ENCODE results near the gene ERC2. TPM values are rescaled to one million over a fixed set of nuclear protein-coding genes. Genes with fewer than 3 reads are reported as not detected.

The ERC2 gene
- polyA plus RNA-seq, 3 donors = 0.04 to 0.54 TPM; not detected in 1

GRCh38 chr3:55639143-55639542 lies 829.1 kb downstream of the ERC2 start:
- no peak overlapping the region for H3K27ac ChIP-seq (ENCODE audit: low read depth, low read length)
- WGBS, 3 donors = 92 to 97% (median 92%) methylated on average over 2 of the region's 2 CpGs

DNA sequence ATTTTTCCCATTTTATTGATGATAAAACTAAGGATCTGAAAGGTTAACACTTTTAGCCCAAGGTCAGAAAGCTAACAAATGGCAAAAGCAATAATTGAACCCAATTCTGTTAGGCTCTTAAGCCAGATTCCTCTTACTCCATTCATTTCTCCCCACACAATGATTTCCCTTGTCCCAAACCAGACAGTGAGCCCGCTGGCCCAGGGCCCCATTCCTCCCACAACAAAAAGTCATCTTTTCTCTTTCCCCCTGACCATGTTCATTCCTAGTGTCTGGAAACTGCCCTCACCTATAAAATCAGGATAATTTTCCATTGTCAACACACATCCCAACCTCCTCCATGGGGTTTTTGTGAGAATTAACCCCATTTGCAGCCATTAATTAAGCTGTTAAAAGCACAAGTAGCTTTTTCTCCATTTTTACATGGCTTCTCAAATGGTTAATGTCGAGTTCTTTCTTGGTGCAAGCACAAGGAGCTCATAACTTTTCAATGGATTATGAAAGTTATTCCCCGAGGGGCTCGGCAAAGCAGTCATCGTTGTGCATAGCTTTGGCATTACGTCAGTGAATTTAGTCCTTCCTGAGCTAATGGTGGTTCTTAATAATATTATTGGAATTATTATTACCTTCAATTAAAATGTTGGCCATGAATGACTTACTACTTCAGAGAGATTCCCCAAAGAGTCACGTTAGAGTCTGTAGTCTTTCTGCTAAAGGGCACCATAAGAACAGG lies 830.2 kb downstream of the ERC2 start:
- H3K27ac ChIP-seq (ENCODE audit: low read depth, low read length) = no peak overlapping the region
- 56 to 78% (median 57%) methylated on average over 7 of the region's 7 CpGs for WGBS, 3 donors

DNA sequence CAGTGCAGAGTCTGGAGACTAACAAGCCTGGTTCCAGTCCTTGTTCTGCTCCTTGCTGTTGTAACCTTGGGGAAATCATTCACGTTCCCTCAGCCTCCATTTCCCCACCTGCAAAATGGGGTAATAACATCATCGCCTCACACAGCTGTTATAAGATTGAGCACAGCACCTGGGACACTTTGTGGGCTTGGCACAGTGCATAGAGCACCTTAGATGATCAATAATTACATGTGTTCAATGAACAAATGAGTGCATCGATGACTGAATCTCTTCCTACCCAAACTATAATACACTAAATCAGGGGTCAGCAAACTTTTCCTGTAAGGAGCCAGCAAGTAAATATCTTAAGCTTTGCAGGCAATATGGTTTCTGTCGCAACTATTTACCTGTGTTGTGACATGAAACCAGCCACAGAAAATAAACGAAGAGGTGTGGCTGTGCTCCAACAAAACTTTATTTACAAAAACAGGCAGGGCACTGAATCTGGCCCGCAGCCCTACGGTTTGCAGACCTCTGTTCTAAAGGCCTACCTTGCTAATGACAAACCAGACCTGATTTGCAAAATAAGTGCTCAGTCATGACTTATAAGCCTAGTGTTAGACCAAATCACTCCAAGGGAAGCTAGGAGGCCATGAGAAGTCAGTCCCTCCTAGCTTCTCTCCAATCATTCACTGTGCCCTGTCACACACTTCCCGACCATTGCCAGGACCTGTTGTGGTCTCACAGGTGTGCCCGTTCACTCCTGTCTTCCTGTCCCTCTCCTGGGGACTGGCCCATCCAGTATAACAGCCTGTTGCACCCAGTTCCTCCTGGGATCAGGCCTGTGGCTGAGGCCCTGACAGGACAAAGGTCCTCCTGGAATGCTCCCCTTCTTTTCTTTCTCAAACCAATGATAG lies 831.7 kb downstream of the ERC2 start:
- no peak overlapping the region for H3K27ac ChIP-seq (ENCODE audit: low read depth, low read length)
- 74 to 80% (median 79%) methylated on average over 9 of the region's 9 CpGs for WGBS, 3 donors

- H3K27ac ChIP-seq (ENCODE audit: low read depth, low read length) = no peak overlapping the region
- 67 to 81% (median 78%) methylated on average over 6 of the region's 6 CpGs for WGBS, 3 donors
Observed at GRCh38 chr3:55634345-55634744, 833.9 kb downstream of the ERC2 start.

- WGBS, 3 donors = 71 to 89% (median 89%) methylated on average over 2 of the region's 2 CpGs
- no peak overlapping the region for H3K27ac ChIP-seq (ENCODE audit: low read depth, low read length)
Observed at GRCh38 chr3:55633333-55633732, 834.9 kb downstream of the ERC2 start.

GRCh38 chr3:55631766-55632331 lies 836.4 kb downstream of the ERC2 start:
- 52 to 82% (median 73%) methylated on average over 1 of the region's 1 CpG for whole genome bisulfite sequencing, 3 donors
- no peak overlapping the region for H3K27ac ChIP-seq (ENCODE audit: low read depth, low read length)

GRCh38 chr3:55630921-55631299 lies 837.4 kb downstream of the ERC2 start:
- WGBS, 3 donors = 87 to 91% (median 91%) methylated on average over 1 of the region's 1 CpG
- no peak overlapping the region for H3K27ac ChIP-seq (ENCODE audit: low read depth, low read length)

GRCh38 chr3:55630280-55630920 lies 837.9 kb downstream of the ERC2 start:
- WGBS, 3 donors = 86 to 91% (median 90%) methylated on average over 14 of the region's 14 CpGs
- H3K27ac ChIP-seq (ENCODE audit: low read depth, low read length) = no peak overlapping the region

- WGBS, 3 donors = 9 to 19% (median 13%) methylated on average over 1 of the region's 1 CpG
- no peak overlapping the region for H3K27ac ChIP-seq (ENCODE audit: low read depth, low read length)
Observed at GRCh38 chr3:55629432-55629831, 838.8 kb downstream of the ERC2 start.

DNA sequence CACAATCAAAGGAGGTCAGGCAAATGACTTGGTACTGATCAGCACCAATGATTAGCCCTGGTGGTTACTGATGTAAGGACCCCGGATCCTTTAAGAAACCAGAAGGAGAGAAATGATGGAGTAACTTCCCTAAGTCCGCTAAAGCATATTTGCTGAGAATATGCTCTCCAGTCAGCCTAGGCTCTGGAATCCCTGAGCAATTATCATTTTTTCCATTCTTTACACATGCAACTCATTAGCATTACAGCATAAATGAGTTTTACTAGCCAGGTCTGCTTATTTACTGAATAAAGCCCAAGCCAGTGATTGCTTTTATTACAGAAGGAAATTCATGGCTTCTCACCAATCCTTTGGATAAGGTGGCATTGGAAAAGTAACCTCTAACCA lies 842.0 kb downstream of the ERC2 start:
- no peak overlapping the region for H3K27ac ChIP-seq (ENCODE audit: low read depth, low read length)
- 63 to 87% (median 73%) methylated on average over 2 of the region's 2 CpGs for WGBS, 3 donors

DNA sequence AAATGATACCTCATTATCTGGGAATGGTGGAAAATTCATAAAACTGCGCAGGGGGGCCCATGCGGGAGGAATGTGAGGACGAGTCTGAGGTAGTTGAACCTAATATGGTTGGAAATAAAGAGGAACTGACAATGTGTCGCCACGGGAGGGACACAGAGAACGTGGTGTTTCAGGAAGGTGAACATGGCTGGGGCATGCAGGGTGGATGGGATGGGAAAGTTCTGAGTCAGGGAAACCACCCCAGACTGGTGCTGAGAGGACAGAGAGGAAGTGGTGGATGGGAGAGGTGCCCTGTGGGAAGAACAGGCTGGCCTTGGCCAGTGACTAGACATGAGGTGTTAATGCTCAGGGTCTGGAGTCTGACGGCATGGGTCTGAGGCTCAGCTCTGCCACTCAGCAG lies 844.0 kb downstream of the ERC2 start:
- no peak overlapping the region for H3K27ac ChIP-seq (ENCODE audit: low read depth, low read length)
- WGBS, 3 donors = 75 to 91% (median 87%) methylated on average over 7 of the region's 7 CpGs

DNA sequence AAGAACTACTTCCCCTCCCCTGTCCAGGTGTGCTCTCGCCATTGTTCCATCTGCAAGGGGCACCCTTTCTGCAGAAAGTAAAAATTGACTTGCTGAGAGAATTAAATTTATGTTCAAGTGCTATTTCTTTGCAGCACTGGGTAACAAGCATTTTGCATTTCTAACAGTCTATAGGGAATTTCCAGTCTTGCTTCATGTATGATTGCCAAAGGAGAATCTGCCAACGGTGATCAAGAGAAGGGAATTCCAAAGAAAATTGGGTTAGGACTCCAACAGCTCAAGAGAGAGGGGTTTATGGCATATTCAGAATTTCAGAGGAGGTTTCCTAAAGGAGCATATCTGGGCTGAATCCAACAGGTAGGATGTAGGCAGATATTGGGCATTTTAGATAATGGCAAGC lies 844.5 kb downstream of the ERC2 start:
- WGBS, 3 donors = 66 to 81% (median 69%) methylated on average over 2 of the region's 2 CpGs
- no peak overlapping the region for H3K27ac ChIP-seq (ENCODE audit: low read depth, low read length)

GRCh38 chr3:55622733-55623132 lies 845.5 kb downstream of the ERC2 start:
- no peak overlapping the region for H3K27ac ChIP-seq (ENCODE audit: low read depth, low read length)

GRCh38 chr3:55622116-55622515 lies 846.2 kb downstream of the ERC2 start:
- H3K27ac ChIP-seq (ENCODE audit: low read depth, low read length) = no peak overlapping the region
- whole genome bisulfite sequencing, 3 donors = 89 to 95% (median 90%) methylated on average over 3 of the region's 3 CpGs

More at GRCh38 chr3:55622733-55623132, 845.5 kb downstream of the ERC2 start:
- 78 to 89% (median 79%) methylated on average over 3 of the region's 3 CpGs for WGBS, 3 donors

DNA sequence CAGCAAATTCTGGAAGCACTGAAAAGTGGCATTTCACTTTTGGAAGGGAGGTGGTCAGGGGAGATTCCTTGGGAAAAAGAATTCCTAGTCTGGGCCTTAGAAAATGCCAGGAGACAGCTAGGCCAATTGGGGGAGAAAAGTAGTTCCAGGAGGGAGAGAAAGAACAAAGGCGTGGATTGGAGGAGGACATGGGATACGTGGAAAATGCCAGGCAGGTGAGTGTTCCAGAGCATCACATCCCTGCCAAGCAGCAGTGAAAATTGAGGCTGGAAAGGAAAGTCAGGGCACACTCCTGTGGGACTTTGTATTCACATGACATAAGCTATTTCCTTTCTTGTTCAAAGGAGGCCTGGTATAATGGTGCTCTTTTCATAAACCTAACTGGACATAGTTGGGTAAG lies 846.6 kb downstream of the ERC2 start:
- 90 to 98% (median 91%) methylated on average over 2 of the region's 2 CpGs for WGBS, 3 donors
- no peak overlapping the region for H3K27ac ChIP-seq (ENCODE audit: low read depth, low read length)

GRCh38 chr3:55621026-55621422 lies 847.2 kb downstream of the ERC2 start:
- no peak overlapping the region for H3K27ac ChIP-seq (ENCODE audit: low read depth, low read length)
- whole genome bisulfite sequencing, 3 donors = 74 to 80% (median 77%) methylated on average over 3 of the region's 3 CpGs

DNA sequence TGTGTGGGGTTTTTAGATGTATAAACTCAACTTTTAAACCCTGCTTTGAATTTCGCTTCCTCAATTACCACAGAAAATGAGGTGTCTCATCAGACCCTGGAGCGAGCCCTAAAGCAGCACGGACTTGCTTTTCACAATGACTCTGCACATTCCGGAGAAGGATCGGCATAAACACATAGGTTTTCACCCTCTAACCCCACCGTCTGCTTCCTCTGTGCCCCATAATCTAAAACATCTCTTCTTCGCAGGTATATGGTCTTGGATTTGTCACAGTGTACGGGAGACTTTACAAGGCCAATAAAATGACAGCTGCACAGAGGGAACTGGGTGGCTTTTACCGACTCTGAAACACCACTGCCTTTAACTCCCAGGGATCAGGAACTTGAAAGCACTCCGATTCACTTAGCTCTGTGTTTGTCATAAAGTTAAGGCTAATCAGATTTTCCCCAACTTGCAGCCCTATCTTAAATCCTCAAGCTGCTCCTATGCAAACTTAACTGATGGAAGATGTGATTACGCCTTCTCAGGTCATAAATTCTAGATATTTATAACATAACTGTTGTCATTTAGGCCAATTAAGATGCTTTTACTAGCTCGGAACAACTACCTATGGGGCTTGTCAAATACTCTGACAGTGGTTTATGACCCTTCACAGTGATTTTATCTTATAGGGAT lies 847.8 kb downstream of the ERC2 start:
- H3K27ac ChIP-seq (ENCODE audit: low read depth, low read length) = no peak overlapping the region
- 64 to 72% (median 67%) methylated on average over 12 of the region's 12 CpGs for WGBS, 3 donors

DNA sequence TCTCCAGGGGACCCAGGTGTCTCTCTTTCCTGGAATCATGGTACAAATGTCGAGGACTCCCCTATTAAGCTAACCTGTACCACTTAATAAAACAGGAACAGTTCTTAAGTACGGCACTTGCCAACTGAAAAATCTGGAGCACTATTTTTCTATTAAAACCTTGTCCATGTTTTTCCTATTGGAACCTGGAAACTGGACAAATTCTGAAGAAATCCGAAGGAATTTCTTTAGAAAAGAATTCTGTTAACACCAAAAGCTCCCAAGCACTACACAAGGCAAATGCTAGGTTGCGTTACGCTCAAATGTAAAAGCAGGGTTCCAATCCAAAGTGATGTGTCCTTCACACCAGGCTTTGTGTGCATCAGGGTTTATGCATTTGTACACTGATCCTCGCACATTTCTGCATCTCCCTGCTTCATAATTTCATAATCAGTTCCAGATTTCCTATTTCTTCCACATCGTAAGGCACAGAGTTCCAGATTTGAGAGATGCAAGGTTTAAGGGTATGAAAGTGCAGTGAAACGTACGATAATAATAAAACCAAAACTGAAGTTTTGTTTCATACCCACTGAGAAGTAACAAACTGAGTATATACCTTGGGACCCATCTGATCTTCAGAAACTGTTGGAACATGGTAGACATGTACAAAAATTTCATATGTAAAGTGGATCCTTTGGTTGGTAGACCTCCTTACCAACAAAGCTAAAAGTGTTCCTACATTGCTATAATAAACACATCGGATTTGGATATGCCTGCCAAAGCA lies 849.0 kb downstream of the ERC2 start:
- WGBS, 3 donors = 77 to 86% (median 77%) methylated on average over 10 of the region's 10 CpGs
- H3K27ac ChIP-seq (ENCODE audit: low read depth, low read length) = no peak overlapping the region

Data from adipose tissue (tissue), 3 donors.